ENCODE measurements around the gene PTPN9.
"Not testable (repeated sequence)": the region's sequence is repeated elsewhere in the genome, so short reads cannot be mapped to it uniquely, and the experiment has no call there.

Gene PTPN9

GRCh38 chr15:75452865-75453702 lies 126.0 kb downstream of the PTPN9 start:
- no peak for DNase-seq (ENCODE audit: low spot score)

DNA sequence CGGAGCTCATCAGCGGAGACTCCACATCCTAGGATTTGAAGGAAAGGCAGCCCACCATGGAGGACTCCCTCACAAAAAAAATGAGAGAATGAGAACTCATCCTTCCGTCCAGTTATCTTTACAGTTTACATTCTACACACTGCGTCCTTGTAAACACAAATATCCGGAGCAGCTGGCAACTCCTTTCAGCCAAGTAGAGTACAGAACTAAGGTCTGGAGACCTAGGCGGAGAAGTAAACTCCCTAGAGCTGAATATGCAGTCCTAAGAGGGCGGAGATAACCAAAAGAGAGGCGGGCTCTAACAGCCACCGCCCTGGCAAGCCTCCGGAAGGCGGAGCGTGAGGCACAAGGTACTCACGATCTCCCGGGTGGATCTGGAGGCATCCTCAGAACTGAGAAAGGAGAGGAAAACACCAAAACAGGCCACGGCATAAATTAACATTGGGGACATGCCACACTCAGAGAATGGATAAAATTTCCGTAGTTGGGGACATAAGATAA lies 126.7 kb downstream of the PTPN9 start:
- peak; percentile 80 for DNase-seq (ENCODE audit: low spot score)

DNA sequence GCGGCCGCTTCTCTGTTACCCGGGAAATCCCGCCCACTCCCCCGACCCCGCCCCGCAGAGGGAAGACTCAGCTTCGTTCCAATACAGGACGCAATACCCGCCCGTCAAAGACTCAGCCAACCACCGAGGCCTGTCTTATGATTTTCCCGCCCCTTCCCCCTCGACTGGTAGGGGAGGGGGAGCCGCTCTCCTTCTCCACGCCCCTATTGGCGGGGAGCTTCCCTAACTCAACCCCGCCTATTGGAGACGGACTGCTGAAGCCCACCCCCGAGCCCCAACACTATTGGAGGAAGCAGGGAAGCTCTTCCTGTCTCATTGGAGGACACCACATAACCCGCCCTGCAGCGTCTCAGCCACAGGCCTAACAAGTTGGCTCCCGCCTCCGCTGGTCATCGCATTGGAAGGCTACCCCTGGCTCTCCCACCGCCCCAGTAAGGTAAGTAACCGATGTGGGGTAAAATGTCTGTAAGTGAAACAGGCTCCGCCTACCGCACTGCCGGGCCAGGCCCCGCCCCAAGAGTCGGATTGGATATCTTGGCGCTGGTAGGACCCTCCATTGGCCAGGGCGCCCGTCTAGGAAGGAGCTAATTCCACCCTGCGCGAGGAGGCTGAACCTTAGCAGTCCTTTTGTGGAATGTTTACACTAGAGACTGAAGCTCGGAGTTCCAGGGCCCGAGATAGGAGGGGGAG lies 127.3 kb downstream of the PTPN9 start, which contains the start of gene SIN3A:
TSS of gene SIN3A (minus strand) at position 17 of the 690 bp plus-strand sequence. CDS start 21,315 bp downstream, outside the sequence.
- peak; percentile 100 for DNase-seq (ENCODE audit: low spot score)

- DNase-seq (ENCODE audit: low spot score), result peak; percentile 27
Measured at GRCh38 chr15:75451202-75451673, 127.9 kb downstream of the PTPN9 start.

DNA sequence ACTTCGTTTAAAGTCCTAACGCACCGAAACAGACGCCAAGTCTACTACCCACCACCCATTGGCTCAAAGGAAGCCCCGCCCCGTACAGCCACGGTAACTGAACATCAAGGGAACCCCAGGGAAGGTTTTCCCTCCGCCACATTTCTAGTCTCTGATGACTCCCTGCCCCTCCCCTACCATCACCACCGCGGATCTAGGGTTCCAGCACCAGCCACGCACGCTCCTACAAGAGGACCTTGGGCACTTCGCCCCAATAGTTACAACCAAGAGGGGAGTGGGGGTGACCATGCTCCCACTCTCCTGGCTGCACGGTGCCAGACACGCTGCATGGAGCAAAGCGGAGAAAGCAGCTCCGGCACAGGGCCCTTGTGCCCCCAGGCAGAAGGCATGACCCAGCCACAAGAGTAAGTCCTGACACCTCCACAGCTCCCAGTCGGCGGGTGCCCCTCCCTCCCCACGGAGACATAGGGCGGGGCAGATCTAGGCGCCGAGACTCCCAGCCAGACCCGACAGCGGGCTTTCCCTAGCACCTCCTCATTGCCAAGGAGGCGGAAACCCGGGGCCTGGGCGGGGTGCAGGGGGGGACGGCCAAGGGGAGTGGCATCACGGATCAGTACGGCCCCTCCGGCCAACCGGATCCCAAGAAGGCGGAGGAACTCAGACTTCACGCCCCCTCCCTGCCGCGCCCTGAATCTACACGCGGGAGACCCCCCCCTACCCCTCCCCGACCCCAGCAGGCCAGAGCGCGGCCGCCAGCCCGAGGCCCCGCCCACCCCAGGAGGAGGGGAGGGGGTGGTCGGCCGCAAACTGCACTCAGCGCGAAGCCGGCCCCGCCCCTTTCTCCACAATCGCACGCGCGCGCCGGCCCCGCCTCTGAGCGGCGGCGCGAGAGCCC lies 128.6 kb downstream of the PTPN9 start:
- peak; percentile 91 for DNase-seq (ENCODE audit: low spot score)

DNA sequence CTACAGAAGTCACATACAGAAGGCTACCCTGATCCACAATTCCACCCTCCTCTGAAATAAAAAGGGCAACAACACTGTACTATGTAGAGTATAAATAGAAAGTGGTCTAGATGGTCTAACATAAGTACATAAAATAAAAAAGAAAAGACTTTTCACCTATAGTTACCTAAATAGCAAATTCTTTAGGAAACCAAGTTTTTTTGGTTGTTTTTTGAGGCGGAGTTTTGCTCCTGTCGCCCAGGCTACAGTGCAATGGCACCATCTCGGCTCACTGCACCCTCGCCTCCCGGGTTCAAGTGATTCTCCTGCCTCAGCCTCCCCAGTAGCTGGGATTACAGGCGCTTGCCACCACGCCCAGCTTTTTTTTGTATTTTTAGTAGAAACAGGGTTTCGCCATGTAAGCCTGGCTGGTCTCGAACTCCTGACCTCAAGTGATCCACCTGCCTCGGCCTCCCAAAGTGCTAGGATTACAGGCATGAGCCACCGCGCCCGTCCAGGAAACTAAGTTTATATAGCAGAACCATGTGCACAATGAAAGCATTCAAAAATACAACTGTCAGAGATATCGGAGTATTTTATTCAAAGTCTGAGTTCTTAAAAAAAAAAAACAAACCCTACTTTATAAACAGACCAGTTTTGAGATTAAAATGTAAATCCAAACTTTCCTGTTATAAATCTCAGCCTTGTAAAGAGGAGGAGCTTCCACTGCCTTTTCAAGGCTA lies 129.4 kb downstream of the PTPN9 start:
- DNase-seq (ENCODE audit: low spot score), result no peak

DNA sequence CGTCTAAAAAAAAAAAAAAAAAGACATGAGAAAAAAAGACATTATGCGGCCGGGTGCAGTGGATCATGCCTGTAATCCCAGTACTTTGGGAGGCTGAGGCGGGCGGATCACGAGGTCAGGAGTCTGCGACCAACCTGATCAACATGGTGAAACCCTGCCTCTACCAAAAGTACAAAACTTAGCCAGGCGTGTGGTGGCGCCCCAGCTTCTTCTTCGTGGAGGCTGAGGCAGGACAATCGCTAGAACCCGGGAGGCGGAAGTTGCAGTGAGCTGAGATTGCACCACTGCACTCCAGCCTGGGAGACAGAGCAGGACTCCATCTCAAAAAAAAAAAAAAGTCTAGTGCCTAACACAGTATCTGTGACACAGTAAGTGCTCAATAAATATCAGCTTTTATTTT lies 130.9 kb downstream of the PTPN9 start:
- not testable (repeated sequence) for DNase-seq (ENCODE audit: low spot score)

GRCh38 chr15:75446151-75446550 lies 133.0 kb downstream of the PTPN9 start:
- DNase-seq (ENCODE audit: low spot score), result no peak

- not testable (repeated sequence) for DNase-seq (ENCODE audit: low spot score)
Measured at GRCh38 chr15:75445324-75445723, 133.8 kb downstream of the PTPN9 start.

DNA sequence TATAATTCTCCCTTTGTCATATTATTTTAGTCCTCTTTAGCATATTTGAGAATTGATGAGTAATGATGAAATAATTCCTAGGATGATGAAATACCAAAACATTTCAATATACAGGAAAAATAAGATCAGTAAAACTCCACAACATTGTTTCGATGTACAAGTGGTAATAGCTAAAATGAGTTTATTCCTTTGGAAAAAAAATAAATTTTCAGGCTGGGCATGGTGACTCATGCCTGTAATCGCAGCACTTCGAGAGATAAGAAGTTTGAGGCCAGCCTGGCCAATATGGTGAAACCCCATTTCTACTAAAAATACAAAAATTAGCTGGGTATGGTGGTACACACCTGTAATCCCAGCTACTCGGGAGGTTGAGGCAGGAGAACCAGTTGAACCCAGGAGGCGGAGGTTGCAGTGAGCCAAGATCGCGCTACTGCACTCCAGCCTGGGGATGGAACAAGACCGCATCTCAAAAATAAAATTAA lies 135.1 kb downstream of the PTPN9 start:
- not testable (repeated sequence) for DNase-seq (ENCODE audit: low spot score)

GRCh38 chr15:75437721-75438120 lies 141.4 kb downstream of the PTPN9 start:
- no peak for DNase-seq (ENCODE audit: low spot score)

DNA sequence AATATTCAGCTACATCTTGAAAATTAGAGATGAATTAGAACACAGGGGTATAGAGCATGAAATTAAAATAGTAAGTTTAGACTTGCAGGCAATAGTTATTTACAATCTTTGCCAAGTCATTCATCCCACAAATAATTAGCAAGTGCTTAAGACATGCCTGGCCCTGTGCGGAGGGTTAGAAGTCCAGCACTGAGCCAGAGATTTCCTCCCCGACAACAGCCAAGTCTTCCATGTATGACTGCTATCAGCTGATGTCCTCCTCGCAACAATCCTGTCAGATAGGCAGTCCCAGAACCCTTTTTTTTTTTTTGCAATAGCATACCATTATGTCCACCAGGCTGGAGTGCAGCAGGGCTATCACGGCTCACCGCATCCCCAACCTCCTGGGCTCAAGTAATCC lies 142.2 kb downstream of the PTPN9 start:
- no peak for DNase-seq (ENCODE audit: low spot score)

DNA sequence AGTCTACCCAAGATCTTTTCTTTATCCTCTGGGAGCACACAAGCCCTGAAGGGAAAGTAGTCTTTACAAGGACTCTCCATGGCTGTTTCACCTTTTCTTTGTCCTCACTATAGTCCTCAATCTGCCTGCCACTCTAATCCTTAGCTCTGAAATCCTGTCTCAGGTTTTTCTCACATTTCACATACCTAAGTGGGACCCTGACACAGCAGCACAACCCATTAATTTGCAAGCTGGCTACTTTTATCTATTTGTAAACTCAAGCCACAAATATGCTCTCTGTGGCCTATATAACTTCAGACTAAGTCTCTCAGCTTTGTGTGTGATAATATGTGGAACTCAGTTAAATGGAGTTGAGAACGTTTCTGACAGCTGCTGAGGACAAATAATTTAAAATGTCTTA lies 147.4 kb downstream of the PTPN9 start:
- DNase-seq (ENCODE audit: low spot score), result no peak

GRCh38 chr15:75431270-75431669 lies 147.8 kb downstream of the PTPN9 start:
- no peak for DNase-seq (ENCODE audit: low spot score)

DNA sequence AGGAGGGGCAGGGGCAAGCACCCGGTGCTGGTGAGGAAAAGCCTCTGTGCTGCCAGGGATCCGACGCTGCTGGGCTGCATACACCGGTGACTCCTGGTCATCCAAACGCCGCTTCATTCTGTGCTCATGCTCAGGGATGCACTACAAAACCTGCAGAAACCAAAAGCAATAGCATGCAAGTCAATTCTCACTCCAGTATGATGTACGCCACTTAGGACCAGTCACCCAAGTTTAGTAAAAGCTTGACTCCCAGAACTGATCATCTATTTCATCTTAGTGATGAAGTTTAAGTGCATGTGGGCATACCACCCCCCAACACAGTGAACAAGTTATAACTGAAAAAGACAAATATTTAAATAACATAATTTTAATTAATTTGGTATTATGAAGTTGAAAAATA lies 148.9 kb downstream of the PTPN9 start:
- no peak for DNase-seq (ENCODE audit: low spot score)

GRCh38 chr15:75428152-75428551 lies 151.0 kb downstream of the PTPN9 start:
- DNase-seq (ENCODE audit: low spot score), result no peak

GRCh38 chr15:75425966-75426500 lies 153.1 kb downstream of the PTPN9 start:
- DNase-seq (ENCODE audit: low spot score), result peak; percentile 47

DNA sequence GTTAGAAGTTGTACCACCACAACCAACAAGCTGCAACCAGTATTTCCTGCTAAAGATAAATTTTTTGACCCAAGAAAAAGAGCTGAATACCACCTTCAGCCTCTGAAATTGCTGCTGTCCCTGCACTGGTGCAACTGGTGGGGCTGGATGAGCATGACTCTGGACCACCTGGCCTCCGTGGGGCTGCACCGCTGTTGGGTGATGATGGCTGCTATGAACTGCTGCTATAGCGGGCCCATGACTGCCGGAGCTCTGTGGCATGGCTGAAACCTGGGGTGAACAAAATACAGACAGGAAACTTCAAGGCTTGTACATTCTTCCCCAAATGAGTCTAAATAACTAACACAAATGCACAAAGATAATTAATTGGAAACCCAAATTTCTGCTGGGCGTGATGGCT lies 156.6 kb downstream of the PTPN9 start:
- no peak for DNase-seq (ENCODE audit: low spot score)

DNA sequence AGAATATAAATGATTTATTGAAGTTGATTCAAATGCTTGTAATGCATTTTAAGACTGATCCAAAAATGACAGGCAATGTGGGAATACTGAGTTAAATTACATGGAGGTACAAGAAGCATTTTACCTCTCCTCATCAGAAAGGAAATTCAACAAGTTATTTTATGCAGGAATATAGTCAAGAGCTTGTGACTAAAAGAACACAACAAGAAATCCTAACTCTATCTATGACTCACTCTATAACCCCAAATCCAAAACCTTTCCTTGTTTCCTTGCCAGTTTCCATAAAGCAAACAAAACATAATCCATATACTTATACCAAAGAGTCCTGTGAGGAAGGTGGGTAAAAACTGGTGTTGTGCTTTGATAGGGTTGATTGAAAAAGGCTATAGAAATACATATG lies 158.4 kb downstream of the PTPN9 start:
- no peak for DNase-seq (ENCODE audit: low spot score)

- no peak for DNase-seq (ENCODE audit: low spot score)
Measured at GRCh38 chr15:75416584-75416983, 162.5 kb downstream of the PTPN9 start.
